Tibial artery (tissue), 4 donors: ENCODE results near the gene SLC11A2.

ENCODE experiments used
- DNase-seq, 2 donors: peaks; one replicate each; pipeline ENCODE4 v3.0.0-alpha.2; 2019
- H3K27ac ChIP-seq, 2 donors: fragments of 200-600 bp; sonication (generic) in 1 of 2; 1 replicate in 1 of 2; 2 replicates in 1 of 2; pipeline ENCODE4 v1.5.1; 2018 to 2019; ENCODE audit warnings: mild to moderate bottlenecking in 1 of 2
- H3K27me3 ChIP-seq, 2 donors: fragments of 200-600 bp; sonication (generic) in 1 of 2; one replicate each; pipeline versions ENCODE4 v1.5.1 to v1.6.0; 2016 to 2019
- H3K36me3 ChIP-seq, 3 donors: fragments of 200-600 bp; sonication (generic) in 2 of 3; one replicate each; pipeline ENCODE4 v1.5.1; 2016 to 2019; ENCODE audit warnings: mild to moderate bottlenecking in 2 of 3
- H3K4me1 ChIP-seq, 4 donors: fragments of 200-600 bp; sonication (generic) in 2 of 4; 1 replicate in 3 of 4; 2 replicates in 1 of 4; pipeline ENCODE4 v1.5.1; 2016 to 2019
- H3K4me3 ChIP-seq, 2 donors: fragments of 200-600 bp; sonication (generic) in 1 of 2; 1 replicate in 1 of 2; 2 replicates in 1 of 2; pipeline ENCODE4 v1.5.1; 2018 to 2019; ENCODE audit warnings: mild to moderate bottlenecking in 2 of 2
- H3K9me3 ChIP-seq, 3 donors: fragments of 200-600 bp; sonication (generic) in 1 of 3; one replicate each; pipeline ENCODE4 v1.5.1; 2016 to 2019
- CTCF ChIP-seq, 2 experiments: fragments of 200-600 bp in 1 of 2; fragments of 450-650 bp in 1 of 2; IDR thresholded peaks; one replicate each; pipeline ENCODE4 v1.5.1; 2017 to 2019; ENCODE audit warnings: antibody characterized with exemption in 2 of 2, mild to moderate bottlenecking in 1 of 2, moderate library complexity in 1 of 2
- intact Hi-C: fragments of 100-400 bp; cut with DNase I; formaldehyde crosslinking; loops from one replicate; pipeline ENCODE4 v1.15.0; 2023; ENCODE audit warnings: low total_unique reads

The SLC11A2 gene

GRCh38 chr12:51004504-51004903 lies 21.7 kb downstream of the SLC11A2 start:
- Histone ChIP-seq H3K4me3 (no peak overlapping the region), H3K27ac (no peak overlapping the region), H3K36me3 (peaks cover 30 to 75% (median 73%) of the 10 kb centered on the region in 3 donors), H3K9me3 (no peaks in the 10 kb centered on the region), H3K4me1 (peaks cover 0 to 2% (median 0%) of the 10 kb centered on the region in 4 donors), H3K27me3 (no peaks in the 10 kb centered on the region)
- intact Hi-C loops: no loop called here
- no peak for DNase-seq
- no peak for TF ChIP-seq CTCF (IDR thresholded peaks at IDR 0.05)

- TF ChIP-seq CTCF (IDR thresholded peaks at IDR 0.05): no peak
- intact Hi-C loops: no loop called here
- H3K4me3 ChIP-seq: no peak overlapping the region
- DNase-seq: no peak
- no peaks in the 10 kb centered on the region for H3K9me3 ChIP-seq
- no peaks in the 10 kb centered on the region for H3K4me1 ChIP-seq
- H3K27ac ChIP-seq: no peak overlapping the region
- peaks cover 24 to 83% (median 74%) of the 10 kb centered on the region in 3 donors for H3K36me3 ChIP-seq
- H3K27me3 ChIP-seq: no peaks in the 10 kb centered on the region
Measured at GRCh38 chr12:51001799-51002198, 24.4 kb downstream of the SLC11A2 start.

- H3K27ac ChIP-seq: no peak overlapping the region
- H3K27me3 ChIP-seq: no peaks in the 10 kb centered on the region
- no peak for TF ChIP-seq CTCF (IDR thresholded peaks at IDR 0.05)
- H3K4me3 ChIP-seq: no peak overlapping the region
- no peaks in the 10 kb centered on the region for H3K9me3 ChIP-seq
- intact Hi-C loops: no loop called here
- no peaks in the 10 kb centered on the region for H3K4me1 ChIP-seq
- peaks cover 38 to 85% (median 75%) of the 10 kb centered on the region in 3 donors for H3K36me3 ChIP-seq
- DNase-seq: no peak
Measured at GRCh38 chr12:51000245-51000644, 25.9 kb downstream of the SLC11A2 start.

- Histone ChIP-seq H3K4me3 (no peak overlapping the region), H3K9me3 (no peaks in the 10 kb centered on the region), H3K36me3 (peaks cover 39 to 85% (median 75%) of the 10 kb centered on the region in 3 donors), H3K27ac (no peak overlapping the region), H3K27me3 (no peaks in the 10 kb centered on the region), H3K4me1 (no peaks in the 10 kb centered on the region)
- no peak for DNase-seq
- TF ChIP-seq CTCF (IDR thresholded peaks at IDR 0.05): no peak
- intact Hi-C loops: no loop called here
Measured at GRCh38 chr12:50999093-50999492, 27.1 kb downstream of the SLC11A2 start.

GRCh38 chr12:50992819-50993218 lies 33.4 kb downstream of the SLC11A2 start:
- H3K4me3 ChIP-seq: no peak overlapping the region
- intact Hi-C loops: no loop called here
- peaks cover 66 to 99% (median 71%) of the 10 kb centered on the region in 3 donors for H3K36me3 ChIP-seq
- DNase-seq: peak in 1 of 2 donors; percentile 64
- H3K27ac ChIP-seq: no peak overlapping the region
- H3K27me3 ChIP-seq: no peaks in the 10 kb centered on the region
- no peaks in the 10 kb centered on the region for H3K9me3 ChIP-seq
- no peaks in the 10 kb centered on the region for H3K4me1 ChIP-seq
- no peak for TF ChIP-seq CTCF (IDR thresholded peaks at IDR 0.05)

- no peak for TF ChIP-seq CTCF (IDR thresholded peaks at IDR 0.05)
Measured at GRCh38 chr12:50991291-50991690, 34.9 kb downstream of the SLC11A2 start.

More at GRCh38 chr12:50991291-50991690, 34.9 kb downstream of the SLC11A2 start:
- Histone ChIP-seq H3K9me3 (no peaks in the 10 kb centered on the region), H3K4me1 (peaks cover 0 to 9% (median 3%) of the 10 kb centered on the region in 4 donors), H3K27me3 (no peaks in the 10 kb centered on the region), H3K27ac (no peak overlapping the region), H3K4me3 (no peak overlapping the region), H3K36me3 (peaks cover 56 to 85% (median 62%) of the 10 kb centered on the region in 3 donors)
- intact Hi-C loops: no loop called here
- DNase-seq: no peak
